Measurements from ENCODE around the gene HJURP.
A peak's percentile ranks its signal among the peaks of the same experiment; 100 is the strongest.
"Not testable (repeated sequence)": the region's sequence is repeated elsewhere in the genome, so short reads cannot be mapped to it uniquely, and the experiment has no call there.

HJURP gene

GRCh38 chr2:233854241-233854981, at the start of gene HJURP:
HJURP (minus strand) TSS chr2:233854535; CDS start chr2:233854500, 35 bp downstream.
- DNase-seq: peak; percentile 87

GRCh38 chr2:233901884-233902283, 47.5 kb upstream of the HJURP start:
- DNase-seq: no peak

- DNase-seq: no peak
These were observed 47.0 kb upstream of the HJURP start for GRCh38 chr2:233901367-233901766.

- DNase-seq: not testable (repeated sequence)
These were observed 41.9 kb upstream of the HJURP start for GRCh38 chr2:233896253-233896652.

GRCh38 chr2:233892793-233893192, 38.5 kb upstream of the HJURP start:
- DNase-seq: no peak

GRCh38 chr2:233882353-233882752, 28.0 kb upstream of the HJURP start:
- DNase-seq: no peak

- DNase-seq: not testable (repeated sequence)
These were observed 17.8 kb upstream of the HJURP start for GRCh38 chr2:233872125-233872524.

- DNase-seq: no peak
These were observed 17.1 kb upstream of the HJURP start for GRCh38 chr2:233871432-233871831.

GRCh38 chr2:233867993-233868532, 13.7 kb upstream of the HJURP start, which contains the start of gene MSL3B:
MSL3B (minus strand) TSS chr2:233868386.
- peak; percentile 48 for DNase-seq

GRCh38 chr2:233866479-233866878, 12.1 kb upstream of the HJURP start:
- DNase-seq: no peak

GRCh38 chr2:233865838-233866237, 11.5 kb upstream of the HJURP start:
- DNase-seq: no peak

GRCh38 chr2:233862261-233862768, 8.0 kb upstream of the HJURP start:
- DNase-seq: no peak

GRCh38 chr2:233858331-233858730, 4.0 kb upstream of the HJURP start:
- DNase-seq: no peak

- no peak for DNase-seq
These were observed 3.3 kb upstream of the HJURP start for GRCh38 chr2:233857511-233858141.

- DNase-seq: no peak
These were observed 1.8 kb upstream of the HJURP start for GRCh38 chr2:233856184-233856583.

GRCh38 chr2:233855345-233855744, 1.0 kb upstream of the HJURP start:
- DNase-seq: no peak

- no peak for DNase-seq
These were observed 473 bp downstream of the HJURP start for GRCh38 chr2:233853883-233854240.

GRCh38 chr2:233853353-233853752, 982 bp downstream of the HJURP start:
- DNase-seq: no peak

GRCh38 chr2:233852056-233852455, 2.3 kb downstream of the HJURP start:
- DNase-seq: no peak

GRCh38 chr2:233851169-233851568, 3.2 kb downstream of the HJURP start:
- DNase-seq: no peak

GRCh38 chr2:233850745-233851144, 3.6 kb downstream of the HJURP start:
- no peak for DNase-seq

GRCh38 chr2:233849607-233850271, 4.6 kb downstream of the HJURP start:
- DNase-seq: no peak

GRCh38 chr2:233848276-233848675, 6.1 kb downstream of the HJURP start:
- no peak for DNase-seq
